ENCODE data around the gene POU3F3. TPM values are rescaled to one million over a fixed set of nuclear protein-coding genes. Genes with fewer than 3 reads are reported as not detected.

Gene POU3F3
- total RNA-seq, 1 experiment from 2014 or later: not detected

GRCh38 chr2:104859766-104860450 is 6.0 kb downstream of the POU3F3 start:
- no peaks in the 10 kb centered on the region for H3K4me1 ChIP-seq (ENCODE audit: control insufficient read depth in 1 of 2, insufficient read depth in 2 of 2, low read length in 2 of 2)
- H3K27ac ChIP-seq (ENCODE audit: low read depth, low read length): no peak overlapping the region
- no peak for TF ChIP-seq JUND (IDR thresholded peaks at IDR 0.05)
- no peak for TF ChIP-seq POLR2AphosphoS5 (IDR thresholded peaks at IDR 0.05; ENCODE audit: low read depth, low read length)
- TF ChIP-seq TCF7L2 (IDR thresholded peaks at IDR 0.05; ENCODE audit: borderline replicate concordance, extremely low read depth, insufficient read depth, insufficient read length): no peak
- no peak for TF ChIP-seq YY1 (IDR thresholded peaks at IDR 0.05; ENCODE audit: extremely low read depth, insufficient replicate concordance, low read depth, low read length)
- no peak for TF ChIP-seq EZH2phosphoT487 (IDR thresholded peaks at IDR 0.05; ENCODE audit: borderline replicate concordance)
- no peak for TF ChIP-seq SIN3A (IDR thresholded peaks at IDR 0.05; ENCODE audit: low read depth)
- TF ChIP-seq CBX3 (IDR thresholded peaks at IDR 0.05; ENCODE audit: low read depth): no peak
- no peak for TF ChIP-seq EZH2 (IDR thresholded peaks at IDR 0.05)
- TF ChIP-seq RAD21 (IDR thresholded peaks at IDR 0.05; ENCODE audit: low read depth): no peak
- no peak for TF ChIP-seq POLR2A (IDR thresholded peaks at IDR 0.05; ENCODE audit: borderline replicate concordance, extremely low read depth, insufficient read depth, insufficient read length)
- no peak for TF ChIP-seq SP1 (IDR thresholded peaks at IDR 0.05; ENCODE audit: low read depth)
- TF ChIP-seq ZNF274 (IDR thresholded peaks at IDR 0.05; ENCODE audit: low read depth, low read length): no peak
- TF ChIP-seq SRF (IDR thresholded peaks at IDR 0.05; ENCODE audit: low read depth): no peak
- no peak for TF ChIP-seq ELF1 (IDR thresholded peaks at IDR 0.05; ENCODE audit: borderline replicate concordance, low read depth)
- H4K20me1 ChIP-seq (ENCODE audit: insufficient read depth): no peaks in the 10 kb centered on the region; the same call in 1 of the 2 replicates
- no peaks in the 10 kb centered on the region for H3K9me3 ChIP-seq (ENCODE audit: control insufficient read depth in 1 of 2, insufficient read depth in 1 of 2, low read depth in 1 of 2, low read length in 2 of 2)
- BruUV-seq (replicated peaks): no TSS peak
- no peaks in the 10 kb centered on the region for H3K36me3 ChIP-seq (ENCODE audit: control insufficient read depth in 1 of 2, insufficient read depth in 2 of 2, low read length in 2 of 2)
- no peak overlapping the region for H3K9ac ChIP-seq (ENCODE audit: low read length)
- RAD21 ChIA-PET (ENCODE audit: low non-redundant PET in 1 of 2, low total read pairs in 2 of 2, uncharacterized antibody in 2 of 2, unreplicated experiment in 2 of 2): no interaction called here
- no peaks in the 10 kb centered on the region for H3K9me2 ChIP-seq (ENCODE audit: insufficient read depth)
- no peaks in the 10 kb centered on the region for H3K27me3 ChIP-seq (ENCODE audit: insufficient read depth, low read length)
- no peak for DNase-seq (ENCODE audit: low read depth, low spot score)
- intact Hi-C loops (cut with micrococcal nuclease): no loop called here
- no peak for ATAC-seq
- no peaks in the 10 kb centered on the region for H3K79me2 ChIP-seq (ENCODE audit: insufficient read depth, low read length)
- POLR2A ChIA-PET: no interaction called here
- H2AFZ ChIP-seq (ENCODE audit: low read depth, low read length, poor library complexity, severe bottlenecking): no peak overlapping the region
- H3K4me2 ChIP-seq (ENCODE audit: low read length): no peak overlapping the region
- no peak overlapping the region for H3K4me3 ChIP-seq (replicated peaks in 1 of 2; ENCODE audit: low read depth in 1 of 2, low read length in 2 of 2)
- CTCF ChIA-PET: interaction anchor here (2.5 kb wide), 1 partner anchor 10 kb away, joined by 15 read pairs; no protein-coding TSS in a partner anchor

All from HCT116 (cell line).